Activated CD4-positive, CD25-positive, alpha-beta regulatory T cell treated with anti-CD3 and anti-CD28 coated beads, Interleukin-2, amount 50 U/mL, for 24 hours (primary cell): ENCODE results near the gene EFNA5.

Experiments used
- ATAC-seq, 2 donors: fragments of 150-1000 bp; cut with Tn5 transposase; one replicate each; pipeline ENCODE4 v1.10.0; 2021; ENCODE audit warnings: mild to moderate bottlenecking in 1 of 2, moderate library complexity in 1 of 2

Gene EFNA5

GRCh38 chr5:107541400-107541799 lies 129.3 kb downstream of the EFNA5 start:
- ATAC-seq: no peak

DNA sequence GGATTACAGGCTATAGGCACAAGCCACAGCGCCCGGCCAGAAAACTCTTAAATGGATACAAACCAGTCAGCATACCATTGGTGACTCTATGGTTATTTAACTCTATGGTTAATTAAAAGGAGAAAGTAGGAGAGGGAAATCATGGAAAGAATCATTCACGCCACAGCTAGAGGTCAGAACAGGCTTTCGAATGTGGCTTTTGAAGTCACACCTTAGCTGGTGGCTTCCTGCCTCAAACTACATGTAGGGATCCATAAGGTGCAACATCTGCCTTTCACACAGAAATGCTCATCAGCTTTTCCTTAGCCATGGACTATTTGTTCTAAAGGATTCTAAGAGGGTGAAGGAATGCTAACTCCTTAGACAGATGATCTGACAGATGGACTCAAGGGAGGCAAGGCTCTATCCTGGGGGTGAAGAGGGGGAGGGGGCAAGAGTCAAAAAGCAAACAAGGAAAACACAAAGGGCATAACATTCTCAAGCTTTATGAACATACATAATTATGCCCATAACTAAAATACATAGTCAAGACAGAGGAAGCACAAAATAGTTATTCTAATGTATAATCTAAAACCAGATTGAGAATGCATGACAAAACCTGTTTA lies 130.9 kb downstream of the EFNA5 start:
- ATAC-seq: no peak

- no peak for ATAC-seq
These were observed 131.8 kb downstream of the EFNA5 start for GRCh38 chr5:107538805-107539445.

GRCh38 chr5:107538331-107538730 lies 132.4 kb downstream of the EFNA5 start:
- no peak for ATAC-seq

GRCh38 chr5:107535849-107536248 lies 134.9 kb downstream of the EFNA5 start:
- no peak for ATAC-seq

DNA sequence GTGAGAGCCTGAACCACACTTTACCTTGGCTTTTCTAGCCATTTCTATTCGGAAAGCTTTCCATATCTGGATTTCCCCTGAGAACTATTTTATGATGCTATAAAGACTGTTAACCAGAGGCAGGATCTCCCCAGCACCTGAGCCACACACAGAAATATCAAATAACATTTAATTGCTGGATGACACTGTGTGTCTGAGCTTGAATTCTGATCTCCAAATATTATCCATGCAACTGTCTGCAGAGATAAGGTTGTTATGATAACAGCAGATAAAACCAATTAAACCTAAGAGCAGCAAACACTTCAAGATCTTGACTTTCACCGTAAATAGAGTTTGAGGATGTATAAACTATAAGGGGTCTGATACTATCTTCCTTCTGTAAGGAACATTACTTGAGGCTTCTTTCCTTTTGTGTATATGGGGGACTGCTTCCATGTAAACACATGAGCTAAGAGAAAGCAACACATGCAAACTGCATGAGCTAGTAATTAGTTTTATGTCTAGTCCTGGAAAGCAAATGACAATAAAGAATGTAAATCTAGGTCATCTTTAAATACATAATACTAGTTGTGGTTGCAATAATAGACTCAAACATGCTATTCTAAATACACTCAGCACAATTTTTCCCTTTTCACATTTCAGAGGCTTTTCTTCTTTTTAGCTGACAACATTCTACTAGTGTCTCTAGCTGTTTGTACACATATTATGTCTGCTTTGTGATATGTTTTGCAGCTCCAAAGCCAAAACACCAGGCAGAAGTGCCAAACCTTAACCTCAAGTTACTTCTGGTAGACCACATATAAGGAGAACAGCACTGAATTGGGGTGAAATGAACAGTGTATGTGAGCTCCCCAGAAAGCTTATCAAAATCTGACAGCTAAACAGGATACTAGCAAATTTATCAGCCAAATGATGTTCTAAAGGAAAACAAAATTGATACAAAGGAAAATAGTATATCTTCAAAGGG lies 136.5 kb downstream of the EFNA5 start:
- ATAC-seq: no peak

DNA sequence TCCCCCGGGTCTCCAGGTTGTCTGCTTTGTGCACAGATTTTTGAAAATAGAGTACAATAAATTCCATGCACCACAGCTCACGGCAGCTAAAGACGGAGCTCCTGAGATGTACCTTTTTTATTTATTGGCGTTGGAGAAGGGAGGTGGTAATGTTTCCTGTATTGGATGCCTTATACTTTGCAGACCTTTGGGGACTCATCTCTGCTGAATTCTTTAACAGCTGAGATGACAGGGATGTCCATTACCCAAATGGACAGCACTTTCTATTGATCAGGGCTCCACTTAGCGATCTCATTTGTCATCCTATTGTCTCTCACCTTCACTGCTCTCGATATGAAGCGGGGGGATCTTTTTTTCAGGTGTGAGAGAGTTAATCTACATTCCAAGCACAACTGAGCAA lies 137.8 kb downstream of the EFNA5 start:
- no peak for ATAC-seq

GRCh38 chr5:107532169-107532878 lies 138.4 kb downstream of the EFNA5 start:
- no peak for ATAC-seq

DNA sequence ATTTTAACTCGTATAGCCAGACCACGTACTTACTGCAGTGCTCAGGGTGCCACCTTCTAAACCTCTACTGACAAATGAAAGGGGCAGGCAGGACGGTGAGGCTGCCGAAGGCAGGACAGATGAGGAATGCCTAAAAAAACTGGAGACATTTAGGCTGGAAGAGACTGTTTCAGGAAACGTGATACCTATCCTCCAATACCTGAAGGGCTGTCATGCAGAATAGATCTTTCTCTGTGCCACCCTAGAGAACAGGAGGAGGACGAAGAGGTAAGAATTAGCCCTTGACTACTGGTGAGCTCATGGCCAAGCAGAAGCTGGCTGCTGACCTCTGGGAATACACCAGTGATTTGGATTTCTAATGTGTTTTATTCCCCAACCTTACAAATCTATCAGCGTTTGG lies 139.4 kb downstream of the EFNA5 start:
- ATAC-seq: no peak

- no peak for ATAC-seq
These were observed 141.1 kb downstream of the EFNA5 start for GRCh38 chr5:107529618-107530017.

DNA sequence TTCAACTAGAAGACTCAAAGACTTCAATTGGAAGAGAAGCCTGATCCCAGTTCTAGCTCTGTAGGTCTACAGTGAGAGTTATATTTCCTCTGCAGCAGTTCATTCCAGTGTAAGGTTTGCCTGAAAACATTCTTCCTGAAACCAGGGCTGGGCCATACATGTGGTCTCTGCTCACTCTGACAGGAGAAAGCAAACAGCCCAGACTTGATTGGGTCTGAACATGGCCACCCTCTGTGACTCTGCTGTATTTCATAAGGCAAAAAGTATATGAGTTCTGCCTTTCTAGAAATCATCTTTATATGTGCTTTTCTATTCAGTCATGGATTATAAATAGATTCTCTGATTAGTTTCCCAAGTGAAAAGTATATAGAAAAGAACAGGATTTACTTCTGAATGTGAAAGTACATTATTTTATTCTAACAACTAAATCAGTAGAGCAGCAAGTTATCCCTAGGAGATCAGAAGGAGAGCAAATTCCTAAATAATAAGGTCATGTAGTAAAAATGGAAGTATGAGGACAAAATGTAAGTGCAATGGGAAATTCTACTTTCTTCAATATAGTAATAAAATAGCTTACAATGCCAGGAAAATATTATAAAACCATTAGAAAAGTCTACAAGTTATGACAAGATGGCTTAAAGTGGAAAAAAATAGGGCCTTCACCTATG lies 144.3 kb downstream of the EFNA5 start:
- no peak for ATAC-seq

GRCh38 chr5:107524111-107524510 lies 146.6 kb downstream of the EFNA5 start:
- ATAC-seq: no peak

DNA sequence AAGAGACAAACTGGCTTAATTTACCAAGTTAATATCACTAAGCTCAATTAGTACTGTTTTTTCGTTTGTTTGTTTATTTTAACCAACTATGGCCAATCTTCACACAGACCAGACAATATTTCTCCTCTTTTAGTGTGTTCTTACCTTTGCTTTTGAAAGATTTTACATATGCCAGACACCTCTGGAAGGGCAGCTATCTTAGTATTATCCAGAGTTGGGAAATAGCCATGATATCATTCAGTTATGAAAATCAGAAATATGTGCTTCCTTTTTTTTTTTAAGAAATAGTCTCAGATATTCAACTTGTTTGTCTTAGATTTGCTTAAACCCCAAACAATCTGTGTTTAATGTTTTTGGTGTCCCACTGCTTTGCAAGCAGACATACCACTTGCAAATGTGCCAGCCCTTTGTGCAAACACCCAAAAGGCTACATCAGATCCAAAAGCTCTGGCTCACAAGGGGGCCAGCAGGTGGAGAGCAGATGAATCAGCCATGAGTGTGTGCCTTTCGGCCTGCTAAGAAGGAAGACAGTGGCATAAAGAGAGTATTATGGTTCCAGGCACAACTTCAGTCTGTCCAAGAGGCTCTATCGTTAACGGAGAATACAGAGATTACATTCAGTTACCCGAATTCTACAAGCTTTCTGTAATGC lies 147.6 kb downstream of the EFNA5 start:
- no peak for ATAC-seq

DNA sequence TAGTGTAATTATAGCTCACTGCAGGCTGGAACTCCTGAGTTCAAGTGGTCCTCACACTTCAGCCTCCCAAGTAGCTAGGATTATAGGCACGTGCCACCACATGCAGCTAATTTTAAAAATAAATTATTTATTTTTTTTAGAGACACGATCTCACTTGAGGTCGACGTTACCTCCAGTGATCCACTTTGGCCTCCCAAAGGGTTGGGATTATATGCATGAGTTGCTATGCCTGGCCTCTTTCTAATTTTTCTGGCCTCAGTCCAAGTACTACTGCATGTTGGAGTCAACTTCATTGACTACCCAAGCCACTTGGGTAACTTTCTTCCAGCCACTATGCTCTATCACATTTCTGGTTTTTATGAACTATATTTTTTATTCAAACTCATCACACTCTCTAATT lies 148.3 kb downstream of the EFNA5 start:
- ATAC-seq: no peak

- ATAC-seq: no peak
These were observed 150.8 kb downstream of the EFNA5 start for GRCh38 chr5:107519900-107520354.

DNA sequence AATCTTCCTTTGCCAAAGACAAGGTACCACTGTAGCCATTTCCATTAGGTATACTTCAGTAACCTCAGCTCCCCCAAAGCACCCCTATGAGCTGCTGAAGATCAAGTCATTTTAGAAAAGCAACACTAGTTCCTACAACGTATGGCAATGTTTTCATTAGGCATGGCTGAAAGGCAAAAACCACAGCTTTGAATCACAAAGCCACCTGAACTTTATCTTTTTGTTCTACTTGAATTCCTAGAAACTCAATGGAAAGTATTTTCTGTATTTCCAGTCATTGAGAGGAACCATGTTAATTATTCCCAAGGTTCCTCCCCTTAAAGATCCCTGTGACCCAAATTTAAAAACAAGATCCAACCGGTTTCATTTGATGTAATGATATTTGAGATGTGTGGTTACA lies 152.1 kb downstream of the EFNA5 start:
- ATAC-seq: no peak

GRCh38 chr5:107518190-107518589 lies 152.5 kb downstream of the EFNA5 start:
- no peak for ATAC-seq

DNA sequence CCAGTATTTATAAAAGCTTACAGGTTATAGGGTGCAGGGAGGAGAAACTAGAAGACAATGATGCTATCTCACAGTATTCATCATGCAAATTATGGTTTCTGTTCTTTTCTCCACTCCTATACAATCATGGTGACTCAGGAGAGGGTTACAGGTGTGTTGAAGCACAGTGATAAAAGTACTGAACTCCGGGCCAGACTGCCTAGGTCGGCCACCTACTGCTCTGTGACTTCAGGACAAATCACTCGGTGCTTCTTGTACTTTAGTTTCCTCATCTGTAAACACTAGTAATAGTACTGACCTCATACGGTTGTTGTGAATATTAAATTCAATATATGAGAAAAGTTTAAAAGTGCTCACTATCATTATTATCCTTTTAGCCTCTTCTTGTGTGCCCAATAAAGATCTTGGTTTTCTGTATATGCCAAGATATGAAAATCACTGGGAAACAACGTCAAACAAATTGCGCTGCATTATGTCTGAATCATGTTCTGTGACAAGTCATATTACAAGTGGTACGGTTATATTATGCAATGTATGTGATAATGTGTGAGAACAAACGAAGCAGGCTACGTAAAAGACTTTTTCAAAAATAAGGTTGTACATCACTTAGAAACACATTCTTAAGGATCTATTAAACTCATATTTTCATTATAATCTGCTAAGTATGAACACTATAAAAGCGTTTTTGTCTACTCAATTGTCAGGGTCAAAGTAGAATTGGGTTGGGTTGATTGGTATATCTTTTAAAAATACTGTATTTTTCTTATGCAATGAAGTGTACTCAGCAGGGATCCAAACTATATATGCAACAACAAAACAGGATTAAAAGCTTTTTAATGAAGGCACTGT lies 153.3 kb downstream of the EFNA5 start:
- ATAC-seq: no peak

DNA sequence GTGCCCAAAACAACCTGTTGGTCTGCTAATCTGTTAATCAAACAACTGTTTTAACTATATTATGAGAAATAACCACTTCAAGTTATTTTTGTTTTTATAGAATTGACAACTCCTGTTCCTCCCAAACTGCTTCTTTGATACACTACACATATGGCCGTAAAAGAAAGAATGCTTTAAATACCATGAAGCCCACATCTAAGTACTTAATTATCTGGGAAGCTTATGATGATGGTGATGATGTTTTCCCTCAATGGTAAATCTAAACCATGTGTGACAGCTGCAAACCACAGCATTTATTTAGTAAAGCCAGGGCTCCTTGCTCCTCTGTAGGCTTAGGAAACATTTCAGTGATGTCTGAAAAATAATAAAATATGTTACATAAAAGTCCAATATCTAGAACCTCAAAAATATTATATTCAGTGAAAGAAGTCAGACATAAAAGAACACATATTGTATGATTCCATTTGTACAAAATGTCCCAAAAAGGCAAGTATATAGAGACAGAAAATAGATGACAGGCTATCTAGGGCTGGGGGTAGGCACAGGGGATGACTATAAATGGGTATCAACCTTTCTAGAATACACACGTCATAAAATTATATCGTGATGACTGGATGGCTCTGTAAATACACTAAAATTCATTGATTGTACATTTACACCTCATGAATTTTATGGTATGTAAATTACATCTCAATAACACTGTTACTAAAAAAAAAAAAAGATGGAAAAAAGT lies 154.1 kb downstream of the EFNA5 start:
- ATAC-seq: no peak

DNA sequence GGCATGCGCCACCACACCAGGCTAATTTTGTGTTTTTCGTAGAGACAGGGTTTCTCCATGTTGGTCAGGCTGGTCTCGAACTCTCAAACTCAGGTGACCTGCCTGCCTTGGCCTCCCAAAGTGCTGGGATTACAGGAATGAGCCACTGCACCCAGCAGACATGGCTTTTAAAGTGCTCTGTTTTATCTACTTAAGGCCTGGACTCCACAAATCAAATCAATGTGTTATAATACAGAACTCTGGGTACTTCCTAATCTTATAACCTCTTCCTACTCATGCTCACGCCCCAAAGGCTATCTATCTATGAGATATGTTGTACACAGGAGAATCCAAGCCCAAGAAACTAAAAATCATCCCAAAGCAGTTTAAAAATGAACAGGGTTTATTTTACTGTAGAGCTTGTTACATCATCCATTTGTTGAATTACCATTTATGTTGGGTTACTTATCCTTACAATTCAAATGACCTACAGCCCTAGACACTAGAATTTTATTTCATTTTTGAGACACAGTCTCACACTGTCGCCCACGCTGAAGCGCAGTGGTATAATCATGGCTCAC lies 155.1 kb downstream of the EFNA5 start:
- ATAC-seq: no peak
